ENCODE results near the gene VPS39. TPM values are rescaled to one million over a fixed set of nuclear protein-coding genes. Genes with fewer than 3 reads are reported as not detected.

Gene VPS39
- 14.8 to 18.1 TPM (median 18.0 TPM) in 5 replicates for total RNA-seq (2022; extraction: Qiagen RNA extraction; ENCODE audit: low read depth)

GRCh38 chr15:42207674-42208579, at the start of gene VPS39:
VPS39 (minus strand) TSS chr15:42208304; CDS start chr15:42208153, 151 bp downstream.

GRCh38 chr15:42156243-42156922, 51.7 kb downstream of the VPS39 start, which contains the start of gene PLA2G4F:
PLA2G4F (minus strand) TSS chr15:42156636; CDS start chr15:42156549, 87 bp downstream.

Other genes with a start within 250 kb of the VPS39 start
- 11.3 to 14.7 TPM (median 12.3 TPM) in 5 replicates for gene EHD4, start 235.7 kb downstream of the VPS39 start, total RNA-seq (2022; extraction: Qiagen RNA extraction; ENCODE audit: low read depth)
- gene PLA2G4E, start 187.3 kb downstream of the VPS39 start, total RNA-seq (2022; extraction: Qiagen RNA extraction; ENCODE audit: low read depth): not detected in 5 replicates
- gene PLA2G4D, start 113.7 kb downstream of the VPS39 start, total RNA-seq (2022; extraction: Qiagen RNA extraction; ENCODE audit: low read depth): not detected in 5 replicates
- gene PLA2G4F, start 51.7 kb downstream of the VPS39 start, total RNA-seq (2022; extraction: Qiagen RNA extraction; ENCODE audit: low read depth): not detected in 5 replicates
- gene GANC, start 64.9 kb upstream of the VPS39 start, total RNA-seq (2022; extraction: Qiagen RNA extraction; ENCODE audit: low read depth): 5.7 to 8.1 TPM (median 7.0 TPM) in 5 replicates
- gene TMEM87A, start 65.1 kb upstream of the VPS39 start, total RNA-seq (2022; extraction: Qiagen RNA extraction; ENCODE audit: low read depth): 25.9 to 37.8 TPM (median 28.8 TPM) in 5 replicates
- gene CAPN3, start 151.2 kb upstream of the VPS39 start, total RNA-seq (2022; extraction: Qiagen RNA extraction; ENCODE audit: low read depth): 0.21 to 0.95 TPM (median 0.23 TPM) in 5 replicates